Measurements from ENCODE around the gene ZNF28.
"Not testable (repeated sequence)": the region's sequence is repeated elsewhere in the genome, so short reads cannot be mapped to it uniquely, and the experiment has no call there.

- not testable (repeated sequence) for TF ChIP-seq ARNT, FOXA1, ELF4, SP1, SUZ12 (IDR thresholded peaks at IDR 0.05)
Observed at GRCh38 chr19:52829866-52830265, 8.4 kb upstream of the ZNF28 start.

Measured in HEK293T (cell line).